H1 (cell line): Measurements from ENCODE around the gene MCUB. TPM values are rescaled to one million over a fixed set of nuclear protein-coding genes. Genes with fewer than 3 reads are reported as not detected.

Experiments used
- CTCF ChIA-PET: fragments of 300-600 bp; sonication (Branson Sonifier 250); formaldehyde crosslinking; loops from one replicate; lab custom pipeline; 2021; ENCODE audit not compliant: partially characterized antibody; lab: Charles Lee
- POLR2A ChIA-PET: fragments of 300-600 bp; sonication (Branson Sonifier 250); formaldehyde crosslinking; loops from one replicate; lab custom pipeline; 2021; ENCODE audit warnings: inconsistent platforms; ENCODE audit not compliant: partially characterized antibody; lab: Charles Lee
- DNase-seq, 2 experiments: peaks; one replicate each; pipeline versions ENCODE4 v3.0.0 to v3.0.0-alpha.2; 2010 to 2022; ENCODE audit warnings: low spot score in 2 of 2, low read depth in 1 of 2, mixed read lengths in 1 of 2
- FAIRE-seq: peaks from 2 replicates; lab custom pipeline; 2011; peaks lifted over from hg19 to GRCh38; lab: Jason Lieb, UNC
- H2AFZ ChIP-seq: 2 replicates; pipeline ENCODE4 v1.8.1; 2012; ENCODE audit warnings: low read length, inconsistent platforms
- H2AK5ac ChIP-seq: 2 replicates; pipeline ENCODE4 v1.6.1; 2013; ENCODE audit warnings: low read depth, low read length
- H2BK120ac ChIP-seq: replicated peaks from 2 replicates; pipeline ENCODE3; 2013; ENCODE audit warnings: low read depth, low read length, inconsistent platforms
- H2BK12ac ChIP-seq: 2 replicates; pipeline ENCODE4 v1.6.1; 2013; ENCODE audit warnings: low read depth, low read length
- H2BK15ac ChIP-seq: 2 replicates; pipeline ENCODE4 v1.6.1; 2013; ENCODE audit warnings: low read length
- H2BK20ac ChIP-seq: 2 replicates; pipeline ENCODE4 v1.6.1; 2013; ENCODE audit warnings: low read length
- H2BK5ac ChIP-seq: 2 replicates; pipeline ENCODE4 v1.6.1; 2013; ENCODE audit warnings: low read depth, low read length
- H3K14ac ChIP-seq: 2 replicates; pipeline ENCODE4 v1.6.1; 2013; ENCODE audit warnings: inconsistent platforms; ENCODE audit not compliant: insufficient read length
- H3K18ac ChIP-seq: 2 replicates; pipeline ENCODE4 v1.6.1; 2013; ENCODE audit warnings: low read length; ENCODE audit errors: extremely low read depth
- H3K23ac ChIP-seq: 2 replicates; pipeline ENCODE4 v1.6.1; 2013; ENCODE audit warnings: inconsistent platforms; ENCODE audit not compliant: insufficient read length
- H3K23me2 ChIP-seq: 2 replicates; pipeline ENCODE4 v1.6.1; 2013; ENCODE audit warnings: low read depth, low read length
- H3K27ac ChIP-seq: 2 replicates; pipeline ENCODE4 v1.6.1; 2011; ENCODE audit warnings: low read depth, low read length, inconsistent platforms
- H3K27me3 ChIP-seq, 4 experiments: replicated peaks in 1 of 4; 1 replicate in 1 of 4; 2 replicates in 3 of 4; pipeline versions ENCODE4 v1.6.1 to v1.8.1; 2011 to 2013; ENCODE audit warnings: low read length in 3 of 4, mild to moderate bottlenecking in 3 of 4, inconsistent platforms in 2 of 4, mixed read lengths in 2 of 4, moderate library complexity in 1 of 4; ENCODE audit not compliant: control insufficient read depth in 3 of 4, insufficient read depth in 3 of 4; ENCODE audit errors: extremely low read depth in 1 of 4
- H3K36me3 ChIP-seq, 4 experiments: 2 replicates each; pipeline versions ENCODE4 v1.6.1 to v1.8.1; 2011 to 2013; ENCODE audit warnings: mild to moderate bottlenecking in 4 of 4, low read length in 3 of 4, moderate library complexity in 2 of 4, control low read depth in 1 of 4, inconsistent platforms in 1 of 4; ENCODE audit not compliant: insufficient read depth in 4 of 4, control insufficient read depth in 2 of 4
- H3K4ac ChIP-seq: replicated peaks from 2 replicates; pipeline ENCODE3; 2013; ENCODE audit warnings: low read length, low read depth, mixed read lengths, inconsistent platforms; ENCODE audit not compliant: insufficient read length
- H3K4me1 ChIP-seq, 4 experiments: replicated peaks in 1 of 4; 1 replicate in 1 of 4; 2 replicates in 3 of 4; pipeline versions ENCODE4 v1.6.1 to v1.8.1; 2011 to 2013; ENCODE audit warnings: low read length in 3 of 4, inconsistent platforms in 2 of 4, mixed read lengths in 1 of 4; ENCODE audit not compliant: insufficient read depth in 4 of 4, control insufficient read depth in 3 of 4
- H3K4me2 ChIP-seq, 2 experiments: 2 replicates each; pipeline versions ENCODE4 v1.6.1 to v1.8.1; 2011 to 2013; ENCODE audit warnings: low read depth in 2 of 2, low read length in 2 of 2, control low read depth in 1 of 2, inconsistent platforms in 1 of 2, mild to moderate bottlenecking in 1 of 2; ENCODE audit not compliant: insufficient read depth in 1 of 2
- H3K4me3 ChIP-seq, 4 experiments: fragments of 200-600, 300-600 bp in 1 of 4; sonication (generic), shearing (Covaris generic), sonication (Bioruptor Twin) in 1 of 4; 2 replicates each; pipeline versions ENCODE4 v1.5.1 to v1.8.1; 2011 to 2016; ENCODE audit warnings: low read length in 4 of 4, low read depth in 3 of 4, control low read depth in 2 of 4, inconsistent platforms in 2 of 4, mild to moderate bottlenecking in 2 of 4, mixed read lengths in 1 of 4, moderate library complexity in 1 of 4; ENCODE audit not compliant: insufficient read depth in 2 of 4; ENCODE audit errors: extremely low read depth in 1 of 4
- H3K56ac ChIP-seq: replicated peaks from 2 replicates; pipeline ENCODE3; 2013; ENCODE audit warnings: low read depth, mild to moderate bottlenecking, mixed read lengths, low read length, inconsistent platforms; ENCODE audit not compliant: insufficient read length
- H3K79me1 ChIP-seq: 2 replicates; pipeline ENCODE4 v1.6.1; 2013; ENCODE audit warnings: low read depth, low read length, control low read depth
- H3K79me2 ChIP-seq, 2 experiments: 2 replicates each; pipeline versions ENCODE4 v1.6.1 to v1.8.1; 2012 to 2013; ENCODE audit warnings: low read length in 2 of 2, mild to moderate bottlenecking in 2 of 2, inconsistent platforms in 1 of 2; ENCODE audit not compliant: insufficient read depth in 2 of 2, control insufficient read depth in 1 of 2
- H3K9ac ChIP-seq, 4 experiments: replicated peaks in 1 of 4; 1 replicate in 1 of 4; 2 replicates in 3 of 4; pipeline versions ENCODE4 v1.6.1 to v1.8.1; 2011 to 2013; ENCODE audit warnings: low read depth in 3 of 4, low read length in 3 of 4, control low read depth in 2 of 4, mild to moderate bottlenecking in 2 of 4, moderate library complexity in 2 of 4, inconsistent platforms in 1 of 4; ENCODE audit errors: extremely low read depth in 1 of 4
- H3K9me3 ChIP-seq, 2 experiments: 2 replicates each; pipeline versions ENCODE4 v1.6.1 to v1.8.1; 2012 to 2013; ENCODE audit warnings: mild to moderate bottlenecking in 2 of 2, moderate library complexity in 2 of 2, control low read depth in 1 of 2, inconsistent platforms in 1 of 2, low read depth in 1 of 2, low read length in 1 of 2, mixed read lengths in 1 of 2; ENCODE audit not compliant: insufficient read depth in 2 of 2
- H4K20me1 ChIP-seq, 2 experiments: replicated peaks in 1 of 2; 2 replicates each; pipeline versions ENCODE3 to v1.8.1; 2011 to 2013; ENCODE audit warnings: inconsistent platforms in 2 of 2, low read length in 2 of 2, mild to moderate bottlenecking in 1 of 2; ENCODE audit not compliant: insufficient read depth in 2 of 2, control insufficient read depth in 1 of 2
- H4K5ac ChIP-seq: 2 replicates; pipeline ENCODE4 v1.6.1; 2013; ENCODE audit warnings: low read length, low read depth, mixed read lengths, inconsistent platforms; ENCODE audit not compliant: insufficient read length
- H4K8ac ChIP-seq: 2 replicates; pipeline ENCODE4 v1.8.0; 2013; ENCODE audit warnings: mild to moderate bottlenecking, moderate library complexity, low read length, inconsistent platforms; ENCODE audit not compliant: insufficient read depth; ENCODE audit errors: extremely low read depth
- H4K91ac ChIP-seq: replicated peaks from 2 replicates; pipeline ENCODE3; 2013; ENCODE audit warnings: low read length, mixed read lengths, inconsistent platforms; ENCODE audit not compliant: insufficient read length
- CHD1 ChIP-seq: IDR thresholded peaks from 2 replicates; pipeline ENCODE4 v1.6.1; 2012; ENCODE audit warnings: low read depth, low read length, improper control_type of control experiment
- CTCF ChIP-seq, 3 experiments: IDR thresholded peaks; 1 replicate in 2 of 3; 2 replicates in 1 of 3; pipeline versions ENCODE4 v1.5.1 to v1.6.1; 2011; ENCODE audit warnings: low read length in 3 of 3, mild to moderate bottlenecking in 3 of 3, inconsistent platforms in 2 of 3, low read depth in 1 of 3, moderate library complexity in 1 of 3; ENCODE audit not compliant: insufficient read depth in 1 of 3; ENCODE audit errors: control extremely low read depth in 1 of 3
- HDAC6 ChIP-seq: IDR thresholded peaks from one replicate; pipeline ENCODE4 v1.7.1; 2012; ENCODE audit warnings: low read depth, mild to moderate bottlenecking, inconsistent platforms, low read length, moderate library complexity
- JUN ChIP-seq: IDR thresholded peaks from 2 replicates; pipeline ENCODE4 v1.6.1; 2011; ENCODE audit warnings: low read depth, mild to moderate bottlenecking, improper control_type of control experiment, low read length
- KDM1A ChIP-seq: fragments of 200-600, 300-600 bp; sonication (generic); IDR thresholded peaks from 2 replicates; pipeline ENCODE4 v1.7.1; 2016; ENCODE audit warnings: mild to moderate bottlenecking, low read length, borderline replicate concordance
- MAX ChIP-seq: IDR thresholded peaks from 2 replicates; pipeline ENCODE4 v1.6.1; 2012; ENCODE audit warnings: inconsistent platforms
- POLR2A ChIP-seq, 2 experiments: IDR thresholded peaks; 1 replicate in 1 of 2; 2 replicates in 1 of 2; pipeline ENCODE4 v1.6.1; 2011; ENCODE audit warnings: low read depth in 2 of 2, low read length in 2 of 2, mild to moderate bottlenecking in 2 of 2; ENCODE audit errors: control extremely low read depth in 1 of 2
- RFX5 ChIP-seq: IDR thresholded peaks from 2 replicates; pipeline ENCODE4 v1.6.1; 2011; ENCODE audit warnings: low read depth, low read length, improper control_type of control experiment, borderline replicate concordance
- SIN3A ChIP-seq, 2 experiments: IDR thresholded peaks in 1 of 2; conservative IDR thresholded peaks in 1 of 2; 2 replicates each; pipeline ENCODE4 v1.6.1; 2011 to 2012; ENCODE audit warnings: low read length in 2 of 2, improper control_type of control experiment in 1 of 2, low read depth in 1 of 2, mild to moderate bottlenecking in 1 of 2
- SRF ChIP-seq: IDR thresholded peaks from 2 replicates; pipeline ENCODE4 v1.6.1; 2011; ENCODE audit warnings: mild to moderate bottlenecking, low read depth, low read length, moderate library complexity
- TBP ChIP-seq: IDR thresholded peaks from 2 replicates; pipeline ENCODE4 v1.6.1; 2011; ENCODE audit warnings: low read depth, low read length, improper control_type of control experiment
- polyA plus RNA-seq, 7 experiments: library from polyadenylated mRNA; depleted of rRNA in 3 of 7; stranded (reverse) in 5 of 7; unstranded in 2 of 7; fragments of >200 nt in 5 of 7; fragments of 200-250 nt in 2 of 7; gene quantifications; 1 replicate in 5 of 7; 2 replicates in 1 of 7; 4 replicates in 1 of 7; pipeline versions ENCODE4 v1.2.1 to v1.2.3, GENCODE V29; 2011 to 2013; ENCODE audit warnings: missing spikeins in 2 of 7, mixed read lengths in 2 of 7
- total RNA-seq: library from RNA; stranded (reverse); fragmentation: NEBNext Ultra II Directional; extraction: Animal tissue kit (Norgen Biotek cat#: 25700); gene quantifications from 2 replicates; pipeline ENCODE4 v1.2.1, GENCODE V29; 2021

The MCUB gene
- total and polyA plus RNA-seq, 2 of the 8 experiments (the other 6 are each of a cell fraction or from before 2014, with no cell fraction given): 15.2 to 19.4 TPM

- no peak overlapping the region for H2BK120ac ChIP-seq
- no peak overlapping the region for H3K4ac ChIP-seq
- no peak overlapping the region for H3K27ac ChIP-seq
- H3K9ac ChIP-seq: no peak overlapping the region
- no peaks in the 10 kb centered on the region for H3K36me3 ChIP-seq
- no peak overlapping the region for H3K18ac ChIP-seq
- no peaks in the 10 kb centered on the region for H4K20me1 ChIP-seq
- no peaks in the 10 kb centered on the region for H3K79me1 ChIP-seq
- no peak overlapping the region for H2BK5ac ChIP-seq
- DNase-seq (no peak), FAIRE-seq (no peak)
- no peak overlapping the region for H2BK20ac ChIP-seq
- no peaks in the 10 kb centered on the region for H3K79me2 ChIP-seq
- no peak overlapping the region for H2AFZ ChIP-seq
- H3K4me3 ChIP-seq: no peak overlapping the region
- no peak overlapping the region for H4K8ac ChIP-seq
- no peaks in the 10 kb centered on the region for H3K4me1 ChIP-seq
- H2BK15ac ChIP-seq: no peak overlapping the region
- H2AK5ac ChIP-seq: no peak overlapping the region
- H4K5ac ChIP-seq: no peak overlapping the region
- H3K27me3 ChIP-seq: no peaks in the 10 kb centered on the region
- H4K91ac ChIP-seq: no peak overlapping the region
- no peak overlapping the region for H3K4me2 ChIP-seq
- CTCF ChIA-PET: interaction anchor here (0.7 to 1.5 kb wide), 2 partner anchors 13 to 30 kb away, joined by 3 to 5 read pairs; no protein-coding TSS in a partner anchor
- POLR2A ChIA-PET: no interaction called here
- no peak overlapping the region for H3K23ac ChIP-seq
- no peak overlapping the region for H2BK12ac ChIP-seq
- H3K23me2 ChIP-seq: no peaks in the 10 kb centered on the region; the same call in 1 of the 2 replicates
- H3K56ac ChIP-seq: no peak overlapping the region
- no peak overlapping the region for H3K14ac ChIP-seq
- H3K9me3 ChIP-seq: peaks cover under 1 to 3% of the 10 kb centered on the region in 2 experiments; a peak in 1 of 4 replicates
- TF ChIP-seq TBP (no peak), CTCF (IDR thresholded peaks at IDR 0.05; ENCODE audit: control extremely low read depth in 1 of 3, insufficient read depth in 1 of 3, low read depth in 1 of 3, low read length in 3 of 3) (no peak), HDAC6 (no peak), SRF (no peak), KDM1A (no peak), SIN3A (conservative IDR thresholded peaks at IDR 0.05 in 1 of 2, IDR thresholded peaks at IDR 0.05 in 1 of 2; ENCODE audit: low read depth in 1 of 2, low read length in 2 of 2) (no peak), CHD1 (no peak), POLR2A (IDR thresholded peaks at IDR 0.05; ENCODE audit: control extremely low read depth in 1 of 2, low read depth in 2 of 2, low read length in 2 of 2) (no peak), RFX5 (no peak), JUN (no peak), MAX (no peak)
These were observed 112.3 kb downstream of the MCUB start for GRCh38 chr4:109672169-109672930.
